ENCODE data around the gene MAN1C1.

The MAN1C1 gene
- total RNA-seq, result 3.8 to 24.3 (median 18.0) reads per million in 18 experiments

DNA sequence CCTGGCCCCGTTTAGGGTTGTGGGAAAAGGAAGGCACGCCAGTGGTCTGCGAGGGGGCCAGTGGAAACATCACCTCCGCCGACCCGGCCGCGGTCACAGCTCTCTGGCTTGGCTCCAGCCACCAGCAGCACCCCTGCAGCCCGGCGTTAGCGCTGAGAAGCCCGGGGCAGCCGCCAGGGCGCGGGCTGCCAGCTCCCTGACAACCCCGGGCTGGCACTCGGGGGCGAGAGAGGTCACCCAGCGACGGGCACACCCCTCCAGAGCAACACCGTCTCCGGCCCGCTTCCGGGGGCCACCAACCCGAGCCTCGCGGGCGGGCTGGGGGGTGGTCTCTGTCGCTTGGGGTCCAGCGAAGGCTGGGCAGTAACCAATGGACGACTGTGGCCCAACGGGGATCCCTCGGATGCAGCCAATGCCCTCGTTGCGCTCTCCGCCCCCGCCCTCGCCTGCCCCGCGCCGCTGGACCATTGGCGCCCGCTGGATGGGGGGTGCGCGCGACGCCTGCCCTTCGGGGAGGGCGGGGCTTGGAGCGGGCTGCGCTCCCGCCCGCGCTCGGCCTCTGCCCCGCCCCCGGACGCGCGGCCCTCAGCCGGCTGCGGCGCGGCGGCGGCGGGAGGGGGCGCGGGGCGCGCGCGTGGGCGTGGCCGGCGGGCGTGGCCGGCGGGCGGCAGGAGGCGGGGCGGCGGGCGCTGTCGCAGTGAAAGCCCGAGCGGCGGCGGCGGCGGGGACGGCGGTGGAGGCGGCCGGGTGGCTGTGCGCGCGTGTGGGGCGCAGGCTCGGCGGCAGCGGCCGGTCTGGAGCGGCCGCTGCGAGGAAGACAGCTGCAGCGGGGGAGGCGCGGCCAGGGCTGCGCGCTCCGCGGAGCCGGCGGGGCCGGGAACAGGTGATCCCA is at the start of gene MAN1C1:
MAN1C1 (plus strand) TSS at position 697 of the 892 bp plus-strand sequence. CDS start 1,007 bp downstream, outside the sequence.
- DNase-seq, result peak; percentile 87 to 89

- no peak for DNase-seq
Observed at GRCh38 chr1:25567710-25568089, 48.9 kb upstream of the MAN1C1 start.

GRCh38 chr1:25568090-25568833 is 48.3 kb upstream of the MAN1C1 start:
- DNase-seq, result no peak

GRCh38 chr1:25568834-25569596 is 47.6 kb upstream of the MAN1C1 start:
- peak in 1 of 2 donors; percentile 25 for DNase-seq

GRCh38 chr1:25569597-25570396 is 46.8 kb upstream of the MAN1C1 start:
- DNase-seq, result no peak

- DNase-seq, result no peak
Observed at GRCh38 chr1:25570798-25571521, 45.6 kb upstream of the MAN1C1 start.

DNA sequence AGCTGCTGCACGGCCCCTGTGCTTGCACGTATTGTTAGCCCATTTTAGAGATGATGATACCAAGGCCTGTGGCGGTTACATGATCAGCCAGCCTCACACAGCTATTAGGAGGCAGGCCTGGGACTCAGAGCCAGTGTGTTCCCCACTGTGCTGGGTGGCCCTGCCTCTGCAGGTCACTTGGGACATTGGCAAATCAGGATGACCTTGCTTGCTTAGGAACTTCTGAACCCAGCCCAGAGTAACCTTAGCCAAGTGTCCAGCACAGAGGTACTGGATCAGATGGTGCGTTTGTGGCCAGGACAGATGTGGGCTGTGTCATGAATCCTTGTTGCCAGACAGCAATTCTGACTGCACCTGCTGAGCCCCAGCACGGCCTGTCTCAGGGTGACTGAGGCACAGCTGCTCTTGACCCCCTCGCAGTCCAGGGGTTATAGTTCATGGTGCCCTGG is 45.0 kb upstream of the MAN1C1 start:
- DNase-seq, result no peak

DNA sequence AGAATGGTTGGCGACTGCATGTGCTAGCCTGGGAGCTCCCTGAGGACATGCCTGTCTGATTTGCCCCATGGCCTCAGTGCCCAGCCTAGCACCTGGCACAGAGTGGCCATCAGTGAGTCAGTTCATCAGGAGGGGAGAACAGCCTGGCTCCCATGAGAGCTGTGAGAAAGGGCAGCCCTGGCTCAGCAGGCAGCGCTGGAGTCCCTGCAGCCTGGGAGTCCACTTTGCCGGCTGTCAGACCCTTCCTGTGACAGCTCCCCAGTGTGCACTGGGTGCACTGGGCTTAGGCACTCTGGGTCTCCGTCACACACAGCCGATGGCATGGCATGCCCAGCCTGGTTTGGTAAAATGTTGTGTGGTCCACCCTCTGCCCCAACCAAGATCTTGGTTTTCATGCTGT is 44.5 kb upstream of the MAN1C1 start:
- no peak for DNase-seq

- peak; percentile 55 to 58 for DNase-seq
Observed at GRCh38 chr1:25572708-25573590, 43.6 kb upstream of the MAN1C1 start.

GRCh38 chr1:25573591-25573930 is 43.0 kb upstream of the MAN1C1 start:
- DNase-seq, result no peak

DNA sequence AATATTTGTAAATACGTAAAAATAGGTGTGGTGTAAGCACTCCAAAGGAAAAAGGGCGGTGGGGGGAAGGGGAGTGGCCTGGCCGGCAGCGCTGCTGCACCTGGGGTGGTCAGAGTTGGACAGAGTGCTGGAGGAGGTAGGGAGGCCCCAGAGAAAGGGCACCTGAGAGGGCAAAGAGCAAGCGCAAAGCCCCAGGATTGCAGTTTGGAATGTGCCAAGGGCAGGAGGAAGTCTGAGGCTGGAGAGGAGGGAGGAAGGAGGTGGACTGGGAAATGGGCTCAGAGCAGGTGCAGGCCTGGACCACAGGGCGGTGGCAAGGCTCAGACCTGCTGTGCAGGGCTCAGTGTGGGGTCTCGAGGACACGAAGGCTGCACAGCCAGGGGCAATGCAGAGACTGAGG is 42.6 kb upstream of the MAN1C1 start:
- DNase-seq, result no peak

DNA sequence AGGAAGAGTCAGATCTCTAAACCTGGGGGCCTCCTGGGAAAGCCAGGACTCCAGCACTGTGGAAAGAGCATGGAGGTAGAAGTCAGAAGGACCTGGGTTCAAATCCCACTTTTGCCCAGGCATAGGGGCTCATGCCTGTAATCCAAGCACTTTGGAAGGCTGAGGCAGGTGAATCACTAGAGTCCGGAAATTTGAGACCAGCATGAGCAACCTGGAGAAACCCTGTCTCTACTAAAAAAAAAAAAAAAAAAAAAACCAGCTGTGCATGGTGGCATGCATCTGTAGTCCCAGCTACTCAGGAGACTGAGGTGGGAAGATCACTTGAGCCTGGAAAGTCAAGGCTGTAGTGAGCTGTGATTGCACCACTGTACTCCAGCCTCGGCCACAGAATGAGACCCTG is 41.4 kb upstream of the MAN1C1 start:
- DNase-seq, result no peak

- DNase-seq, result no peak
Observed at GRCh38 chr1:25576459-25577133, 40.0 kb upstream of the MAN1C1 start.

DNA sequence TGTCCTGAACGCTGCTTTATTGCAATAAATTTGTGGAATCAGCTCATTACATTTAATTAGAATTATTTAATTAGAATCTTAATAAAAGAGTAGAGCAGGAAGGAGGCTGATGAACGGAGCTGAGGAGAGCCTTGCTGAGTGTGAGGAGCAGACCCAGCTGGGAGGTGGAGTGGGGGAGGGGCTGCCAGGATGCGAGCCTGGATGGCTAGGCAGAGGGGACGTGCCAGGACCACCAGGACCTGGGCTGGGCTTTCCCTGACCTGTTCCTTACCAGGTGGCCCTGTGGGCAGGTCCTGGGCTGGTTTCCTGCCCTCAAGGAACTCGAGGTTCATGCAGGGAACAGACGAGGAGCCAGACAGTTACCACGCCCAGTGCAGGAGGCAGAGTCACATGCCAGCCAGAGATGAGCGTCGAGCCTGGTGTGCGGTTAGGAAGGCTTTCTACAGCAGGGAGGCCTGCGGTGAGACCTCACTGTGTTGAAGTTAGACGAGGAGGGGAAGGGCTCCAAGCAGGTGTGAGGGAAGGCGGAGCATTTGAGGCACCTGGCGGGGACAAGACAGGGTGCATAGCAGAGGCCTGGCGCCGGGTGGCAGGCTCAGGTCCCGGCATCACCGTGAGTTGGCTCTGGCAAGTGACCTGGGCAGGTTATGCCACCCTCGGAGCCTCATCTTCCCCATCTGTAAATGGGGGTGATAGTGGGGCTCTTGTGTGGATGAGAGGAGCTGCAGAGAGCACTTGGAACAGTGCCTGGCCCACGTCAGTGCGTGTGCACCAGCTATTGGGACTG is 39.3 kb upstream of the MAN1C1 start:
- no peak for DNase-seq

- DNase-seq, result no peak
Observed at GRCh38 chr1:25579292-25580252, 37.0 kb upstream of the MAN1C1 start.

DNA sequence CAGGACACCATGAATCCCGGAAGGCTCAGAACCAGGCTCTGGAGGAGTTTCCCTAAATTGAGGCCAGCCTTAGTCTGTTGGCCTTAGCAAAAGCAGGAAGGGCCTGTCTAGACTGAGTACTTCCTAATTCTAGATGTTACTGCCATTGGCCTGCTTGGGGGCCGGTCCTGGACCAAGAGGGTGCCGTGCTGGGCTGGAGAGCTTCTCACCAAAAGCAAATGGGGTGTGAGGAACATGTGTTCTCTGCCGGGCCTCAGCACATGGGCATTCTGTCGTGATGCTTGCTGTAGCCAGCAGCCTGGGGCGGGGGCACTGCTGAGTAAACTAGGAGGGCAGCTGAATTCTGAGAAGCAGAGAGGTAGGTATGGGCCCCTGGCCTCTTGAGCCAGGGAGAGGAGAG is 35.7 kb upstream of the MAN1C1 start:
- peak; percentile 63 to 67 for DNase-seq

GRCh38 chr1:25581764-25582163 is 34.8 kb upstream of the MAN1C1 start:
- no peak for DNase-seq

Data from inflammatory macrophage (primary cell).